Subcutaneous adipose tissue (tissue), 4 donors: ENCODE measurements around the gene PHLPP2. TPM values are rescaled to one million over a fixed set of nuclear protein-coding genes. Genes with fewer than 3 reads are reported as not detected.

Experiments
- total RNA-seq, 4 donors: library from RNA; depleted of rRNA; stranded (reverse); fragments of >200 nt; gene quantifications; one replicate each; pipeline ENCODE4 v1.1.0, GENCODE V29; 2016
- TF ChIP-seq, protein P1 (sequence below): fragments of 450-650 bp; IDR thresholded peaks from one replicate; pipeline ENCODE4 v1.5.1; 2016; ENCODE audit warnings: low read depth, mild to moderate bottlenecking, control low read depth, antibody characterized with exemption, moderate library complexity

PHLPP2 gene
- total RNA-seq, 4 donors from 2014 or later = 9.0 to 12.1 (median 10.4) TPM

DNA sequence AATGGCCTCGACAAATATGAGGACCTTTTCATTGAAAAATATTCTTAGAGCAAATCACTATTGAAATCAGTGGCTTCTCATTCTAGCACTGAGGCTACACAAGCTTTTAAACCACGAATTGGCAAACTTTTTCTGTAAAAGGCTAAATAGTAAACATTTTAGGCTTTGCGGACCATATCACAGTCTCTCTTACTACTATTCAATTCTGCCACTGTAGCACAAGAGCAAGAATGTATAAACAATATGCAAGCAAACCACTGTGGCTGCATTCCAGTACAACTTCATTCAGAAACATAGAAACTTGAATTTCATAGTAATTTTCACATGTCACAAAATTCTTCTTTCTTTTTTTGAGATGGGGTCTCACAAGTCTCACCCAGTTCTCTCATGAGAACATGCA lies 49.1 kb downstream of the PHLPP2 start:
- TF ChIP-seq, protein P1, sequence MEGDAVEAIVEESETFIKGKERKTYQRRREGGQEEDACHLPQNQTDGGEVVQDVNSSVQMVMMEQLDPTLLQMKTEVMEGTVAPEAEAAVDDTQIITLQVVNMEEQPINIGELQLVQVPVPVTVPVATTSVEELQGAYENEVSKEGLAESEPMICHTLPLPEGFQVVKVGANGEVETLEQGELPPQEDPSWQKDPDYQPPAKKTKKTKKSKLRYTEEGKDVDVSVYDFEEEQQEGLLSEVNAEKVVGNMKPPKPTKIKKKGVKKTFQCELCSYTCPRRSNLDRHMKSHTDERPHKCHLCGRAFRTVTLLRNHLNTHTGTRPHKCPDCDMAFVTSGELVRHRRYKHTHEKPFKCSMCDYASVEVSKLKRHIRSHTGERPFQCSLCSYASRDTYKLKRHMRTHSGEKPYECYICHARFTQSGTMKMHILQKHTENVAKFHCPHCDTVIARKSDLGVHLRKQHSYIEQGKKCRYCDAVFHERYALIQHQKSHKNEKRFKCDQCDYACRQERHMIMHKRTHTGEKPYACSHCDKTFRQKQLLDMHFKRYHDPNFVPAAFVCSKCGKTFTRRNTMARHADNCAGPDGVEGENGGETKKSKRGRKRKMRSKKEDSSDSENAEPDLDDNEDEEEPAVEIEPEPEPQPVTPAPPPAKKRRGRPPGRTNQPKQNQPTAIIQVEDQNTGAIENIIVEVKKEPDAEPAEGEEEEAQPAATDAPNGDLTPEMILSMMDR = no peak

DNA sequence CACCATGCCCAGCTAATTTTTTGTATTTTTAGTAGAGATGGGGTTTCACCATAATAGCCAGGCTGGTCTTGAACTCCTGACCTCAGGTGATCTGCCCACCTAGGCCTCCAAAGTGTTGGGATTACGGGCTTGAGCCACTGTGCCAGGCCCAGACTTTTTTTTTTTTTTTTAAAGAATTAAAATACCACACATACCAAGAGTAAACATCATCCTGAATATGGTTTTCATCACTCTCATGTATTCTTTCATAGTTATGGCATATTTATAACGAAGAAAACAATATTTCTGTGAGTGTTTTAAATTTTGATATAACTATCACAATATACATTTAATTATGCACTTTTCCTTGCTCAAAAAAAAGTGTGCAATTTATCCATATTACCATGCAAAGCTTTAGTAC lies 50.3 kb downstream of the PHLPP2 start:
- TF ChIP-seq, protein P1 = no peak

DNA sequence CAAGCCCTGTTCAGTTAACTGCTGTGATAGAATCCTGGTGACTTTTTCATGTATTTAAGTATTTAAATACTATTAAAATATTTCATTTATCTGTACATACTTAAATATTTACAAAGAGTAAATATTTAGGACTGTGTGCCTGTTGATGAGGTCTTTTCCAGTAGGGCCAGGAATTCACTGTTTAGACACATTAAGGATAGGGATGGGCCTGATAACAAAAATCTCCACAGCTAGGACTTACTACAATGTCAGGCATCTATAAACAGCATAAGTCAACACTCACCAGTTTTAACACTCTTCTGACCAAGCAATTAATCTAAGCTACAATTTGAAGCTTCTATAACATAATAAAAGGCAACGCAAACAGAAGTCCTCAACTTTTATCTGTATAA lies 50.9 kb downstream of the PHLPP2 start:
- TF ChIP-seq, protein P1 = no peak

DNA sequence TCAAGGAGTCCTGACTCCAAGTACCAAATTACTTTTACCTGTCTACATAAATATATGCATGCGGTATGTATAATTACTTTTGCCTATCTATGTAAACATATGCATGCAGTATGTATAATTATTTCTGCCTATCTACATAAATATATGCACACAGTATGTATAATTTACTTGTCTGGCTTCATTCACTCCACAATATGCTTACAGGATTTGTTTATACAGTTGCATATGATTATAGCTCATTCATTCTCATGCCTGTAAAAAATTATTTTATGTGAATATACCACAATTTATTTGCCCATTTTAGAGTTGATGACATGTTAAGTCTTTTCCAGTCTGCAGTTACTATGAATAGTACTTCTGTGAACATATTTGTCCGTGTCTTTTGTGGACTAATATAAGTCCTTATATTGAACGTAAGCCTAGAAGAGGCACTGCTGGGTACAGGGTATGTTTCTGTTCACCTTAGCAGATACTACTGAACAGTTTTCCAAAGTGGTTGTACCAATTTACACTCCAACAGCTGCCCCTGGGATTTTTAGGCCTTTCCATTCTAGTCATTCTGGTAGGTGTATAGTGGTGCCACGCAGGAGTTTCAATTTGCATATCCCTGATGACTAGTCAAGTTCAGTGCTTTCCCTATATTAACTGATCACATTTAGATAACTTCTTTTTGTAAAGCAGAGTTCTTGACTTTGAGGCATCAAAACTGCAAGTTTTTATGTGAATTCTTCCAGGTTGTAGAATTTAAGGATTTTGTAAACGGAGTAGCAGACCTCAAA lies 51.5 kb downstream of the PHLPP2 start:
- TF ChIP-seq, protein P1 = no peak

DNA sequence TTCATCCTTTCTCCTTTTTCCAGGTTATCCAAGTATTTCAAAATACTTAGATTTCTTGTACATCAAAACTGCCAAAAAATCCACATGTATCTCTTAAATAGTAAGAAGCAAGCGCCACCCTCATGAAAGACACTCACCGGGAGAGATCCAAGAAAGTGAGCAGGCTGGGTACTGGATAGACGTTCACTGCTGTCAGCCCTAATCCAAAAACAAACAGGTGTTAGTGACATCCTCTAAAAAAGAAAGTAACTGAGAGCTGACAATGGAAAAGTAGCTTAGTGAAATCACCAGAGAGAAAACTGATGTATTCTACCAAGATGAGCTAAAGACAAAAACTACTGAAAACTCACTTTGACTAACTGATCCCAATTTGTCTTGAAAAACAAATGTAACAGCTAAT lies 52.4 kb downstream of the PHLPP2 start:
- TF ChIP-seq, protein P1 = no peak

DNA sequence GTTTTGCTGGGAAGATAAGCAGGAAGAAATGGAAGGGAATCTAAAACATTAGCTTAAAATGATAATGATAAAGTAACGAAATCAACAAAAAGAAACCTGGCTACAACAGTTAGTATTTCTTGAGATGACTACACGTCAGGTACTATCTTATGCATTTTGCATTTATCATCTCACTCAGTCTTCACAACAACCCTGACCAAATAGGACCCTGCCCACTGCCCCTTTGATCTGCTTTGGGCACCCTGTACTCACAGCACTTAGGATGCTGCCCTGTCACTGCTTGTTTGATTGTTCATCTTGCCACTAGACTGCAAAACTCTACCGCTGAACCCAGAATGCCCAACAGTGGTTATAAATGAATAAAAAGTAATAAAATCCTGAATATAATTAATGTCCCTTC lies 53.3 kb downstream of the PHLPP2 start:
- TF ChIP-seq, protein P1 = no peak

DNA sequence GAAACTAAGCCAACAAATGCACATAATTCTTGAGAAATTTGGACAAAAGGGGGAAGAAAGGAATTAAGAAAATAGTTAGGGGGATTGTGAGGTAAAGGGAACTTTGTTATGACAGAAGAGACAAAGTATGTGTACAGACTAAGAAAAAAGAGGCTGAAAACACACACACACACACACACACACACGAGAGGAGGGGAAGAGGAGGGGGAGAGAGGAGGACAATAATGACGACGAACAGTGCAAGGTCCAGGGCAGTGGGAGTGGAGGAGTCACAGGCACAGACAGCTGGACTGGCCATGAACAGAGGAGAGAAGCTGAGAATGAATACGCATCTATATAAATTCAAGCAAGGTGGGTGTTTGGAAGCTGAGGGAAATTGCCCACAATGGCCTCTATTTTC lies 54.0 kb downstream of the PHLPP2 start:
- TF ChIP-seq, protein P1 = no peak
